Peyer's patch (tissue), 4 donors: ENCODE data around the gene GLIS2.

ENCODE experiments used
- CTCF ChIP-seq, 6 experiments: fragments of 450-650 bp in 4 of 6; fragments of 200-600 bp in 2 of 6; sonication (generic) in 1 of 6; IDR thresholded peaks; one replicate each; pipeline ENCODE4 v1.5.1; 2017 to 2019; ENCODE audit warnings: antibody characterized with exemption in 6 of 6, mild to moderate bottlenecking in 3 of 6, moderate library complexity in 1 of 6
- POLR2A ChIP-seq, 2 donors: fragments of 450-650 bp; IDR thresholded peaks; one replicate each; pipeline ENCODE4 v1.5.1; 2017; ENCODE audit warnings: antibody characterized with exemption in 2 of 2, mild to moderate bottlenecking in 2 of 2, moderate library complexity in 2 of 2

GRCh38 chr16:4316108-4316863 is 419 bp downstream of the GLIS2 start:
- no peak for TF ChIP-seq POLR2A (IDR thresholded peaks at IDR 0.05)
- TF ChIP-seq CTCF (IDR thresholded peaks at IDR 0.05), result no peak
